SJSA1 (cell line): ENCODE measurements around the gene UBA6. TPM values are rescaled to one million over a fixed set of nuclear protein-coding genes. Genes with fewer than 3 reads are reported as not detected.
"Not testable (repeated sequence)": the region's sequence is repeated elsewhere in the genome, so short reads cannot be mapped to it uniquely, and the experiment has no call there.

Experiments used
- DNase-seq, 2 experiments: peaks; one replicate each; pipeline ENCODE4 v3.0.0-alpha.2; 2015 to 2020; ENCODE audit warnings: low spot score in 2 of 2, low read depth in 1 of 2
- H3K27ac ChIP-seq: fragments of 250-450 bp; sonication (Bioruptor Pico); 2 replicates; pipeline ENCODE4 v1.5.1; 2020; ENCODE audit warnings: mild to moderate bottlenecking, moderate library complexity
- H3K27me3 ChIP-seq: fragments of 250-450 bp; sonication (Bioruptor Pico); replicated peaks from 2 replicates; pipeline ENCODE4 v1.5.1; 2020; ENCODE audit warnings: mild to moderate bottlenecking, moderate library complexity
- H3K36me3 ChIP-seq: fragments of 250-450 bp; sonication (Bioruptor Pico); 2 replicates; pipeline ENCODE4 v1.5.1; 2020; ENCODE audit warnings: mild to moderate bottlenecking
- H3K4me1 ChIP-seq: fragments of 250-450 bp; sonication (Bioruptor Pico); replicated peaks from 2 replicates; pipeline ENCODE4 v1.6.1; 2021; ENCODE audit warnings: mild to moderate bottlenecking
- H3K4me3 ChIP-seq: fragments of 250-450 bp; sonication (Bioruptor Pico); 2 replicates; pipeline ENCODE4 v1.5.1; 2020; ENCODE audit warnings: mild to moderate bottlenecking
- H3K9me3 ChIP-seq: fragments of 250-450 bp; sonication (Bioruptor Pico); replicated peaks from 2 replicates; pipeline ENCODE4 v1.5.1; 2020; ENCODE audit warnings: mild to moderate bottlenecking
- total RNA-seq: library from RNA; depleted of rRNA; stranded (reverse); fragments of >200 nt; shearing (Covaris generic); gene quantifications from 2 replicates; pipeline ENCODE4 v1.2.3, GENCODE V29; 2014

UBA6 gene
- total RNA-seq, 1 experiment from 2014 or later, result 118 TPM

DNA sequence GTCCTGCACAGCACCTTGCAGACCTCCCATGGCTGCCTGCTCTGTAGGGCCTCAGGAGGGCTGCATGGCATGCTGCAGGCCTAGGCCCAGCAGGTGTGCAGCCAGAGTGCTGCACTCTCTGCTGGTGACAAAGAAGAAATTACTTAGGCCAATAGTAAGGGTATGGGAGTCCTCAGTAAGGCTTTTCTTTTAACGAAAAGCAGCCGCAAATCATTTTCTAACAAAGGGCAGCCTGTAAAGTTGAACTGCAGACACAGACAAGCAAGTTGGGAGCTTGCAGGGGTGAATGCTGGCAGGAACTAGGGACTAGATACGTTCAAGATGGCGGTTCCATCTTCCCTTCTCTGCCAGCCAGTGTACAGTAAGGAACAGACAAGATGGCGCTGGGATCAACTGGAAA lies 22.4 kb upstream of the UBA6 start:
- no peak for DNase-seq
- H3K4me3 ChIP-seq, result no peak overlapping the region
- no peaks in the 10 kb centered on the region for H3K27me3 ChIP-seq
- peaks cover 11% of the 10 kb centered on the region; the same call in 1 of the 2 replicates for H3K9me3 ChIP-seq
- peaks cover 16% of the 10 kb centered on the region for H3K36me3 ChIP-seq
- H3K4me1 ChIP-seq, result peaks cover 13% of the 10 kb centered on the region
- H3K27ac ChIP-seq, result no peak overlapping the region

DNA sequence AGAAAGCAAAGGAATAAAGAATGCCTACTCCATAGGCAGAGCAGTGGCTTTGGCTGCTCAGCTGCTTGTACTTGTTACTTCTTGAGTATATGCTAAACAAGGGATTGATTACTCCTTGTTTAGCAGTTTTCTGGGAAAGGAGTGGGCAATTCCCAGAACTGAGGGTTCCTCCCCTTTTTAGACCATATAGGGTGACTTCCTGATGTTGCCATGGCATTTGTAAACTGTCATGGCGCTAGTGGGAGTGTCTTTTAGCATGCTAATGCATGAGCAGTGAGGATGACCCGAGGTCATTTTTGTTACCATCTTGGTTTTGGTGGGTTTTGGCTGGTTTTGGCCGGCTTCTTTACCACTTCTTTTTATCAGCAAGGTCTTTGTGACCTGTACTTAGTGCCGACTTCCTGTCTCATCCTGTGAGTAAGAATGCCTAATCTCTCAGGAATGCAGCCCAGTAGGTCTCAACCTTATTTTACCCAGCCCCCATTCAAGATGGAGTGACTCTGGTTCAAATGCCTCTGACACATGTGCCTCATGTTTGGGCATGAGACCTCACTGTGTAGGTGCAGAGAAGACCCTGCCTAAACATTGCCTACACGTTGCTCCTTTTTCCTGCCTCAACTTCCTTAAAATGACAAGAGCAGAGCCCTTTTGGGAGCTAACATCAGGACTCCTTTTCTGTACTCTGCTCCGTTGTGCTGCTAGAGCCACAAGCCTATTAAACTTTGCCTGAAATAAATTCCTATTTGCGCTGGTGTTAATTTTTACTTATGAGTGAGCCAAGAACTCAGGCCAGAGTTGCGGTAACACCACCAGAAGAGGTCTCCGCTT lies 21.0 kb upstream of the UBA6 start:
- Histone ChIP-seq H3K36me3 (peaks cover 16% of the 10 kb centered on the region), H3K27me3 (no peaks in the 10 kb centered on the region), H3K9me3 (peaks cover 2% of the 10 kb centered on the region; the same call in 1 of the 2 replicates), H3K4me3 (no peak overlapping the region), H3K4me1 (peaks cover 13% of the 10 kb centered on the region), H3K27ac (peak overlapping the region; percentile 74)
- peak; percentile 62 to 69 for DNase-seq

DNA sequence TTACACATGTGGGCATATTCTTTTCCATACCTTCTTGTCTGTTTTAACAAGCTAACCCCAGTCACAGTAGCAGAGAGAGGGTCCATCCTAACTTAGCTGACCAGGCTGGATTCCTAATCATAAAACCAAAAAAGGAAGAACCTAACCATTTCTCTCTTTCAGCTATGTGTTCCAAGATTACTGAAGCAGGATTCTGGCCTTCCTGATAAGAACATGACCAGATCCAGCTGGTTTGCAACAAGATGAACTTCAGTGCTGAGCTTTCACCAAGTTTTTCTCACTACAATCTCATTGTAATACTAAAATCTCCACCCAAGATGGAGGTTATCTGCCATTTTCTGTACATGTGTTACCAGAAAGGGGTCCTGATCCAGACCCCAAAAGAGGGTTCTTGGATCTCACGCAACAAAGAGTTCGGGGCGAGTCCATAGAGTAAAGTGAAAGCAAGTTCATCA lies 20.4 kb upstream of the UBA6 start:
- Histone ChIP-seq H3K27me3 (no peaks in the 10 kb centered on the region), H3K36me3 (peaks cover 16% of the 10 kb centered on the region), H3K27ac (peak overlapping the region; percentile 74), H3K4me1 (peaks cover 13% of the 10 kb centered on the region), H3K4me3 (no peak overlapping the region), H3K9me3 (no peaks in the 10 kb centered on the region)
- DNase-seq, result no peak

DNA sequence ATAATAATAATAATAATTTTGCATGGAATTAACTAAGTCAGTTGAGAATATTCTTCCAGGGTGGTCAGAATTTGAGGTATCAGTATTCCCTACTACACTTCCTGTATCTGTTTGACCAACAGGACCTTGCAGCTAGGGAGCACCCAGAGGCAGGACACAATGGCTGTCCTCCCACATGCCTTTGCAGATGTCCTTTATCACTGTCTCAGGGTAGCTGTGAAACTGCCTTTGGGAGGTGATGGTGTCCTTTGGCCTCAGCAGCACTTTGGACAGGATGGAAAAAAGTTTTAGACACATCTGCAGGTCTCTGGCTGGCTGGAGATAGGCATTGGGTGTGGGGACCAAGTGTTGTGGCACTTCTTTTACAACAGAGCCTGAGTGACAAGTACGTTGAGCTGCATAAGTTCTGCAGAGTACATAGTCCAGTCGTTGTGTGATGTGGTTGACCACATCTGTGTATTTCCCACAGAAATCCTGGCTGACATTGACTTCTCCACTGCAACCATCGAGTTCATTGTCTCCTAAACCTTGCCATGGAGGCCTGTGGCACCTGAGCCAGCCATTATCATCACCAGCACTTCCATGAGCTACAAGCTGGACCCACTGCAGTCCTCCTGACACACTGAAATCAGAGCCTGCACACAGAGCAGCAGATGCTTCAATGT lies 19.1 kb upstream of the UBA6 start:
- Histone ChIP-seq H3K36me3 (peaks cover 19% of the 10 kb centered on the region), H3K4me1 (peaks cover 18% of the 10 kb centered on the region)
- no peak for DNase-seq

DNA sequence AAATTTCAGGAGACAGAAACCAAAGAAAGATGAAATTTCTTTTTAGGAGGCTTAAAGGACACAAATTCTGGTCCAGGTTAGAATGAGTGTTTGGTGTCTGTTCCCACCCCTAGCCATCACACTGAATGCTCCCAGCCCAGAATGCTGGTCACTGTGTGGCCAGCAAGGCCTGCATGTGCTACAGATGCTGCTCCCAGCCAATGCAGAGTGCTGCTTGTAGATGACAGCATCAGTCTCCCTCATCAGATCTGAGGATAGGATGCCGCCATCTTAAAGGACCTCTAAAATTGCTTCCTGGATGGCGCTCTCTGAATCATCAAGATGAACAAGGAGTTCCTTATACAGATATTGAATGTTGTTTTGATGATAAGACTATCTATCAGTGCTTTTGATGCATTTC lies 17.9 kb upstream of the UBA6 start:
- Histone ChIP-seq H3K36me3 (peaks cover 19% of the 10 kb centered on the region), H3K9me3 (no peaks in the 10 kb centered on the region), H3K27ac (no peak overlapping the region), H3K4me1 (peaks cover 30% of the 10 kb centered on the region), H3K27me3 (no peaks in the 10 kb centered on the region), H3K4me3 (no peak overlapping the region)
- DNase-seq, result no peak

More for the DNA sequence above, 19.1 kb upstream of the UBA6 start:
- Histone ChIP-seq H3K4me3 (no peak overlapping the region), H3K9me3 (no peaks in the 10 kb centered on the region), H3K27ac (no peak overlapping the region), H3K27me3 (no peaks in the 10 kb centered on the region)

DNA sequence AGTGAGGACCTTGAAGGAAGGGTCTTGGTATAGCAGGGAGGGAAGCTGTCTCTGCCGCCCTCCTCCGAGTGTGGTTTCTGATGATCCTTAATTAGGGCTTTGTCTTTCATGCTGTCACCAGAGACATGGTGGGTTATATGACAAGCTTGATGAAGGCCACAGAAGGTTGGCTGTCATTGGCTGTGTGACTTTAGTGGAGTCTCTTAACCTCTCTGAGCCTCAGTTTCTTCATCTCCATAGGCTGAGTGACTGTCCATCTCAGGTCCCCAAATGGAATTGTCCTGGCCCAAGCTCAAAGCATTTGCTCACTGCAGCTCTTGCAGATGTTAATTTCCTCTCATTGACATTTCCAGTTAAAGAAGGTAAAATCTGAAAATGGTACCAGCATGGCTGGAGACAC lies 16.6 kb upstream of the UBA6 start:
- H3K27ac ChIP-seq, result no peak overlapping the region
- peaks cover 39% of the 10 kb centered on the region for H3K4me1 ChIP-seq
- H3K9me3 ChIP-seq, result no peaks in the 10 kb centered on the region
- H3K27me3 ChIP-seq, result no peaks in the 10 kb centered on the region
- peaks cover 19% of the 10 kb centered on the region for H3K36me3 ChIP-seq
- H3K4me3 ChIP-seq, result no peak overlapping the region
- DNase-seq, result no peak

DNA sequence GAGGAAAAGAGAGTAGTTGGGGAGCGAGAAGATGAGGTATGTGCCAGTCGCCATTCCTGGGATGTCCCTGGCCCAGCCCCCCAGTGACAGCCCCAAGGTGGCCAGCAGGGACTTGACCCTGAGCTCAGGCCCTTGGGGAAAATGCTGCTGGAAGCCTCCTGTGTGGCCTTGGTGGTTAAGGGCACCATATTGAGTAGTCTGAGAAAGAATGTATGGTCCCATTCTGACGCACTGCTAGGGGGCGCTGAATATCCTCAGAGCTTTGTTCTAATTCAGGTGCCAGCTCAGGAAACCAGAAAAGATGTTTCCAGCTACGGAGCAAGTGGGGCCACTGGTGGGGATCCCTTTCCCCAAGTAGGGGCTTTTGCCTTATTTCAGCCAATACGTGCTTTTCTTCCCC lies 14.0 kb upstream of the UBA6 start:
- Histone ChIP-seq H3K27ac (peak overlapping the region; percentile 65), H3K36me3 (peaks cover 3% of the 10 kb centered on the region; the same call in 1 of the 2 replicates), H3K27me3 (no peaks in the 10 kb centered on the region), H3K4me3 (no peak overlapping the region), H3K9me3 (no peaks in the 10 kb centered on the region), H3K4me1 (peaks cover 26% of the 10 kb centered on the region)
- peak; percentile 53 to 63 for DNase-seq

DNA sequence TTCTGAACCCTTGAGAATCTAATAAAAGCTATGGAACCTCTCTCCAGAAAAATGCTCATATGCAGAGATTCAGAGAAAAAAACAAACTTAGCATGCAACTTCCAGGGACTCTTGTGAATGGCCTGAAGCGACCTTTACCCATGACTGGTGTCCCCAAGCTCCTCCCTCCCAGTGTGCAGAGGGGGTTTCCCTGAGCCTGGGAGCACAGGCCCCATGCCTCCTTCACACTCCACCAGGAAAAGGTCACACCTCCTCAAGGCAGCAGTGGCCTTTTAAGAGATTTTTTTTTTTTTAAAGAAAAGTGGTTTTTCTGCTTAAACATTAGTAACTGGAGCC lies 13.3 kb upstream of the UBA6 start:
- Histone ChIP-seq H3K9me3 (no peaks in the 10 kb centered on the region), H3K36me3 (peaks cover 3% of the 10 kb centered on the region; the same call in 1 of the 2 replicates), H3K27ac (peak overlapping the region; percentile 65), H3K27me3 (no peaks in the 10 kb centered on the region), H3K4me1 (peaks cover 26% of the 10 kb centered on the region), H3K4me3 (no peak overlapping the region)
- peak; percentile 78 to 87 for DNase-seq

DNA sequence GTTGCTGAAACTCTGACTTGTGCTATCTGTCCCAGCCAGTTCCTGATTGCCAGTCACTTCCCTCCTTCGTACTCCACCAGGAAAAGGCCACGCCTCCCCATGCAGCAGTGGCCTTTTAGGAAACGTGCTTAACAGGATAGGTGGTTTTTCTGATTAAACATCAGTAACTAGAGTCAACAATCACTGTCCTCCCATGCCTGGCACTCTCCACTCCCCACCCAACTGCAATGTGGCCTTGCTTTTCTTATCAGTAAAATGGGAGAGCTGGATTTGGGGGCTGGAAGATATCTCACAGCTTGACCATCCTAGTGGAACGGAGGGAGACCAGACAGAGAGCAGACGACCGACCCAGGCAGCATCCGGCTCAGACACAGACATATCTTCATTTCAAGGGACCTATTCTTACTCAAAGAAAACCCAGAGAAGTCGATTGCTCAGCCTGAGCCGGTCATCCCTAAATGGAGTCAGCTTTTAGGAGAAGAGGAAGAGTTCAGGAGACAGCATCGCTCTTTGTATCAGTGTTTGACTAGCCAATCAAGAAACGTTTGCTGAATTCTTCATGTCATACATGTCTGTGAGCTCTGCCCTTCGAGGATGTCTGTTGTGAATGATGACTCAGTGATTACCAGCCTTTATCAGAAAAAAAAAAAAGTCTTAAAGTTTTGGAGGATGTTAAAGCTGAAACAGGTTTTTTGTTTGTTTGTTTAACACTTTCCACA lies 12.7 kb upstream of the UBA6 start:
- Histone ChIP-seq H3K27ac (peak overlapping the region; percentile 65), H3K4me1 (peaks cover 26% of the 10 kb centered on the region)

DNA sequence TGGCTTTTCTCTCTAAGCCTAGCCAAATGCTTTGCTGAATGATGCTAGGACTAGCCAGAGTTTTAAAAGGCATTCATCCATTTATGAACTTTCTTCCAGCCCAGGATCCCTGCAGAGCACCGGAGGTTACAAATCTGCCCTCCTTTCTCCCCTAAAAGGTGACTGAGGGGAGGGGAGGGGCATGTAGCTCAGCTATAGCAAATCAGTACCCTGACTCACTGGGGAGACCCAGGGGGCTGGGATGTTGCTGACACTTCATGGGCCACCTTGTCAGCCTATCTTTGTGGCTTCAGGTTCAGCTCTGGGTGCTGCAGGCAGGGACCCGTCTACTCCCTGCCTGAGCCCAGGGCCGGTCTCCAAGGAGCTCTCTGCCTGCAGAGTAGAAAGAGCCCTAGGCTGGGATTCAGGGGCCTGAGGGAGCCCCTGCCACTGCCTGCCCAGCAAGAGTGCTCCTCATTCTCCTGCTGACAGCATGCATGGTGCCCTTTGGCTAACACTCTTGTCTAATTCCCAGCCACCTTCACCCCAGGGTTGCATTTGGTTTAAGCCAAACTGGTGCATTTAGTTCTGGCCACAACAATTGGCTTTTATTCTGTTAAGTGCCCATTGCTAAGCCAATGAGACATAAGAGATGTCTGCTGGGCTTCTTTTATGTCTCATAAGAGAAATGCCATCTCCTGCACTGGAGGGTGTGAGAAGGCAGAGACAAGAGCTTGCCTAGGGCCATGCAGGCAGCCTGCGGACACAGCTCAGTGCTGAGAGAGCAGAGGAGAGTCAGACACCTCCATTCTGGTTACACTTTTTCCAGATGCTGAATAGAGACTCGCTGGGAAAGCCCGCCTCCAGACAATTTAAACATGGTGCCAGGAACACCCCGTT lies 11.9 kb upstream of the UBA6 start:
- peaks cover 3% of the 10 kb centered on the region; the same call in 1 of the 2 replicates for H3K36me3 ChIP-seq
- H3K27ac ChIP-seq, result peak overlapping the region; percentile 65; the same call in 1 of the 2 replicates
- DNase-seq, result no peak
- no peaks in the 10 kb centered on the region for H3K27me3 ChIP-seq
- H3K9me3 ChIP-seq, result no peaks in the 10 kb centered on the region
- no peak overlapping the region for H3K4me3 ChIP-seq
- H3K4me1 ChIP-seq, result peaks cover 26% of the 10 kb centered on the region

More for the DNA sequence above, 12.7 kb upstream of the UBA6 start:
- DNase-seq, result no peak
- Histone ChIP-seq H3K4me3 (no peak overlapping the region), H3K9me3 (no peaks in the 10 kb centered on the region), H3K27me3 (no peaks in the 10 kb centered on the region), H3K36me3 (peaks cover 3% of the 10 kb centered on the region; the same call in 1 of the 2 replicates)

DNA sequence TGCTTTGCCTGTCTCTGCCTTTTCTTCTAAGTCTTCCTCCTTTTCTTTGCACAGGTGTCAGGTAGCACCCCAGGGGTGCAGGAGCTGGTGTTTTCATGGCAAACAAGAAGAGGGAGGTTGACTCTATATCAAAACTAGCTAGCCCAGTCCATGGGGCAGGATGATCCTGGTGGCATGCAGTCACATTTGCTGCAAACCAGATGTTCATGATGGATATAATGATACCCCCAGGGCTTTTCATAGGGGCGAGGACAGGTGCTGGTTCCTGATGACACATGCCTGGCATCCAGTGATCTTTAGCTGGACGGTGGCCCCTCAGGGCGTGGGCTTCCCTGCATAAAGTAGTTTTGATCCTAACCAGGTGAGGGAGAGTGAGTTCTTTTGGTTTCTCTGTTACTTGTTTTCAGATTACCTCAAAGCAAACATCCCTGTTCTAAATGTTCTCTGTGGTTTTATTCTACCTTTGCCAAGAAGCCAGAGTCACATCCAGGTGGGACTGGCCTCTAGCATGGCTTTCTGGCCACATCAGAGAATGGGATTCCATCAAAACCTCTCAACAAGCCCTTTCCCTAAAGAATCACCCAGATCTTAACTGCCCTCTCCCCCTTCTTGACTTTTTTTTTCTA lies 11.2 kb upstream of the UBA6 start:
- Histone ChIP-seq H3K36me3 (peaks cover 3% of the 10 kb centered on the region; the same call in 1 of the 2 replicates), H3K27me3 (no peaks in the 10 kb centered on the region), H3K4me3 (no peak overlapping the region), H3K9me3 (no peaks in the 10 kb centered on the region), H3K4me1 (peaks cover 26% of the 10 kb centered on the region), H3K27ac (no peak overlapping the region)
- DNase-seq, result no peak

DNA sequence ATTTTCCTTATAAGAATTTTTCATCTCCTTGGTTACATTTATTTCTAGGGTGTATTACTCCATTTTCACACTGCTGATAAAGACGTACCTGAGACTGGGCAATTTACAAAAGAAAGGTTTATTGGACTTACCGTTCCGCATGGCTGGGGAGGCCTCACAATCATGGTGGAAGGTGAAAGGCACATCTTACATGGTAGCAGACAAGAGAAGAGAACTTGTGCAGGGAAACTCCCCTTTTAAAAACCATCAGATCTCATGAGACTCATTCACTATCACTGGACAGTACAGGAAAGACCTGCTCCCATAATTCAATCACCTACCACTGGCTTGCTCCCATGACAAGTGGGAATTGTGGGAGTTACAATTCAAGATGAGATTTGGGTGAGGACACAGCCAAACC lies 5.7 kb upstream of the UBA6 start:
- H3K27ac ChIP-seq, H3K4me3 ChIP-seq, H3K4me1 ChIP-seq, H3K9me3 ChIP-seq, H3K36me3 ChIP-seq, DNase-seq, H3K27me3 ChIP-seq: not testable (repeated sequence)

DNA sequence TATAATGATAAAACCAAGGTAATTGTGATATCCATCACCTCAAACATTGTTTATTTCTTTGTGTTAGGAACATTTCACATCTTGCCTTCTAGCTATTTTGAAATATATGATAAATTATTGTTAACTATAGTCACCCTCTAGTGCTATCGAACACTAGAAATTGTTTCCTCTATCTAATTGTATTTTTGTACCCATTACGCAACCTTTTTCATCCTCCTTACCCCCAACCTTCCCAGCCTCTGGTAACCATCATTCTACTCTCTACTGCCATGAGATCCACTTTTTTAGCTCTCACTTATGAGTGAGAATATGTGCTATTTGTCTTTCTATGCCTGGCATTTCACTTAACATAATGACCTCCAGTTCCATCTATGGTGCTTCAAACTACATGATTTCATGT lies 3.9 kb upstream of the UBA6 start:
- Histone ChIP-seq H3K4me1 (peaks cover 8% of the 10 kb centered on the region; the same call in 1 of the 2 replicates), H3K27me3 (no peaks in the 10 kb centered on the region), H3K27ac (no peak overlapping the region), H3K36me3 (peaks cover 5% of the 10 kb centered on the region), H3K4me3 (no peak overlapping the region), H3K9me3 (no peaks in the 10 kb centered on the region)
- no peak for DNase-seq
